ENCODE measurements around the gene NLK. TPM values are rescaled to one million over a fixed set of nuclear protein-coding genes. Genes with fewer than 3 reads are reported as not detected.
"Not testable (repeated sequence)": the region's sequence is repeated elsewhere in the genome, so short reads cannot be mapped to it uniquely, and the experiment has no call there.

NLK gene
- total and polyA plus RNA-seq, 8 donors: 9.8 to 16.7 (median 13.5) TPM

GRCh38 chr17:28074010-28074409, 31.5 kb downstream of the NLK start:
- intact Hi-C loops (cut with DNase I): no loop called here
- no peak for ATAC-seq
- no peak for FAIRE-seq
- Histone ChIP-seq H3K4me1 (peaks cover 2 to 18% (median 8%) of the 10 kb centered on the region in 3 donors), H3K27ac (no peak overlapping the region), H3K36me3 (no peaks in the 10 kb centered on the region), H3K4me3 (no peak overlapping the region), H3K9me3 (no peaks in the 10 kb centered on the region), H3K27me3 (no peaks in the 10 kb centered on the region)
- 88 to 91% methylated on average over 3 of the region's 3 CpGs for WGBS, 2 donors
- no peak for DNase-seq
- TF ChIP-seq CTCF (IDR thresholded peaks at IDR 0.05): no peak

GRCh38 chr17:28076144-28076543, 33.7 kb downstream of the NLK start:
- no peaks in the 10 kb centered on the region for H3K9me3 ChIP-seq
- no peak overlapping the region for H3K27ac ChIP-seq
- H3K4me3 ChIP-seq: no peak overlapping the region
- ATAC-seq (no peak), DNase-seq (no peak), FAIRE-seq (no peak)
- peaks cover 2 to 22% (median 8%) of the 10 kb centered on the region in 3 donors for H3K4me1 ChIP-seq
- intact Hi-C loops (cut with DNase I): no loop called here
- no peaks in the 10 kb centered on the region for H3K36me3 ChIP-seq
- H3K27me3 ChIP-seq: no peaks in the 10 kb centered on the region
- WGBS, 2 donors: 80 to 82% methylated on average over 1 of the region's 1 CpG
- TF ChIP-seq CTCF (IDR thresholded peaks at IDR 0.05): no peak

GRCh38 chr17:28077140-28077539, 34.7 kb downstream of the NLK start:
- WGBS, 2 donors: 91 to 97% methylated on average over 6 of the region's 6 CpGs
- peaks cover 2 to 31% (median 14%) of the 10 kb centered on the region in 3 donors for H3K4me1 ChIP-seq
- H3K27ac ChIP-seq; DNase-seq; intact Hi-C loops (cut with DNase I); H3K27me3 ChIP-seq; H3K9me3 ChIP-seq; H3K4me3 ChIP-seq; ATAC-seq; FAIRE-seq; H3K36me3 ChIP-seq: not testable (repeated sequence)

- H3K9me3 ChIP-seq: no peaks in the 10 kb centered on the region
- no peaks in the 10 kb centered on the region for H3K27me3 ChIP-seq
- DNase-seq: no peak
- peaks cover 8 to 40% (median 19%) of the 10 kb centered on the region in 3 donors for H3K4me1 ChIP-seq
- no peak overlapping the region for H3K27ac ChIP-seq
- H3K4me3 ChIP-seq: no peak overlapping the region
- no peak for TF ChIP-seq CTCF (IDR thresholded peaks at IDR 0.05)
- intact Hi-C loops (cut with DNase I): no loop called here
- no peak for ATAC-seq
- no peaks in the 10 kb centered on the region for H3K36me3 ChIP-seq
- no peak for FAIRE-seq
- WGBS, 2 donors: 51 to 78% methylated on average over 3 of the region's 3 CpGs
These were observed 36.1 kb downstream of the NLK start for GRCh38 chr17:28078341-28079229.

GRCh38 chr17:28081467-28081866, 39.0 kb downstream of the NLK start:
- H3K27ac ChIP-seq: no peak overlapping the region
- no peaks in the 10 kb centered on the region for H3K27me3 ChIP-seq
- no peak for TF ChIP-seq CTCF (IDR thresholded peaks at IDR 0.05)
- H3K4me1 ChIP-seq: peaks cover 8 to 26% (median 21%) of the 10 kb centered on the region in 3 donors
- no peak overlapping the region for H3K4me3 ChIP-seq
- intact Hi-C loops (cut with DNase I): no loop called here
- H3K36me3 ChIP-seq: no peaks in the 10 kb centered on the region
- no peaks in the 10 kb centered on the region for H3K9me3 ChIP-seq
- peak in 3 of 4 donors; percentile 49 to 76 (median 61) for ATAC-seq
- WGBS, 2 donors: 37 to 44% methylated on average over 2 of the region's 2 CpGs
- no peak for DNase-seq
- FAIRE-seq: no peak
